Measurements from ENCODE around the gene CDH4.

CDH4 gene

GRCh38 chr20:61306937-61307475, 54.9 kb downstream of the CDH4 start:
- DNase-seq, result no peak

GRCh38 chr20:61307686-61308476, 55.8 kb downstream of the CDH4 start:
- DNase-seq, result no peak

- DNase-seq, result no peak
Observed at GRCh38 chr20:61308477-61308774, 56.4 kb downstream of the CDH4 start.

- DNase-seq, result no peak
Observed at GRCh38 chr20:61310954-61311353, 58.9 kb downstream of the CDH4 start.

- no peak for DNase-seq
Observed at GRCh38 chr20:61311656-61312387, 59.8 kb downstream of the CDH4 start.

- DNase-seq, result no peak
Observed at GRCh38 chr20:61312925-61313324, 60.9 kb downstream of the CDH4 start.

- DNase-seq, result no peak
Observed at GRCh38 chr20:61313396-61313795, 61.3 kb downstream of the CDH4 start.

- DNase-seq, result no peak
Observed at GRCh38 chr20:61314326-61315010, 62.4 kb downstream of the CDH4 start.

- no peak for DNase-seq
Observed at GRCh38 chr20:61315319-61315718, 63.3 kb downstream of the CDH4 start.

- DNase-seq, result no peak
Observed at GRCh38 chr20:61316346-61316745, 64.3 kb downstream of the CDH4 start.

- no peak for DNase-seq
Observed at GRCh38 chr20:61317966-61318530, 66.0 kb downstream of the CDH4 start.

- DNase-seq, result no peak
Observed at GRCh38 chr20:61320691-61321425, 68.8 kb downstream of the CDH4 start.

GRCh38 chr20:61321481-61321880, 69.4 kb downstream of the CDH4 start:
- DNase-seq, result no peak

- DNase-seq, result no peak
Observed at GRCh38 chr20:61322151-61322865, 70.2 kb downstream of the CDH4 start.

- no peak for DNase-seq
Observed at GRCh38 chr20:61324906-61325305, 72.8 kb downstream of the CDH4 start.

- DNase-seq, result no peak
Observed at GRCh38 chr20:61325718-61326117, 73.7 kb downstream of the CDH4 start.

GRCh38 chr20:61328911-61329558, 77.0 kb downstream of the CDH4 start:
- DNase-seq, result no peak

GRCh38 chr20:61330441-61330840, 78.4 kb downstream of the CDH4 start:
- no peak for DNase-seq

GRCh38 chr20:61331543-61331942, 79.5 kb downstream of the CDH4 start:
- no peak for DNase-seq

- no peak for DNase-seq
Observed at GRCh38 chr20:61332016-61332975, 80.2 kb downstream of the CDH4 start.

Measured in NCI-H2107 (cell line).